DND-41 (cell line): ENCODE data around the gene CKLF.

Experiments
- ATAC-seq: fragments of 200-7000 bp; cut with Tn5 transposase; 3 replicates; pipeline ENCODE4 v1.9.1; 2021; ENCODE audit warnings: low read depth; ENCODE audit not compliant: insufficient read depth
- DNase-seq: peaks from one replicate; pipeline ENCODE4 v3.0.0-alpha.2; 2020
- H2AFZ ChIP-seq: 2 replicates; pipeline ENCODE4 v1.6.0; 2012; ENCODE audit warnings: low read depth, low read length
- H3K27ac ChIP-seq: 2 replicates; pipeline ENCODE4 v1.5.1; 2012; ENCODE audit warnings: low read length, inconsistent platforms
- H3K27me3 ChIP-seq: fragments of 200-600 bp; sonication (generic); 2 replicates; pipeline ENCODE4 v1.6.0; 2012; ENCODE audit warnings: low read length, mild to moderate bottlenecking, inconsistent platforms; ENCODE audit not compliant: insufficient read depth, poor library complexity
- H3K36me3 ChIP-seq: 2 replicates; pipeline ENCODE4 v1.5.1; 2012; ENCODE audit warnings: low read length, inconsistent platforms; ENCODE audit not compliant: insufficient read depth
- H3K4me1 ChIP-seq: 2 replicates; pipeline ENCODE4 v1.5.1; 2012; ENCODE audit warnings: mild to moderate bottlenecking, low read length; ENCODE audit not compliant: insufficient read depth
- H3K4me2 ChIP-seq: 2 replicates; pipeline ENCODE4 v1.6.0; 2012; ENCODE audit warnings: mild to moderate bottlenecking, moderate library complexity, low read length, inconsistent platforms; ENCODE audit not compliant: insufficient read depth
- H3K4me3 ChIP-seq, 2 experiments: fragments of 200-600 bp in 1 of 2; shearing (Covaris generic) in 1 of 2; 2 replicates each; pipeline ENCODE4 v1.5.1; 2012 to 2016; ENCODE audit warnings: inconsistent platforms in 2 of 2, low read length in 2 of 2, mild to moderate bottlenecking in 2 of 2, low read depth in 1 of 2, moderate library complexity in 1 of 2
- H3K79me2 ChIP-seq: 2 replicates; pipeline ENCODE4 v1.6.0; 2012; ENCODE audit warnings: low read length, inconsistent platforms; ENCODE audit not compliant: insufficient read depth
- H3K9ac ChIP-seq: 2 replicates; pipeline ENCODE4 v1.6.0; 2012; ENCODE audit warnings: low read depth, mild to moderate bottlenecking, inconsistent platforms, low read length, moderate library complexity
- H3K9me3 ChIP-seq: 2 replicates; pipeline ENCODE4 v1.5.1; 2012; ENCODE audit warnings: low read length, moderate library complexity, mild to moderate bottlenecking, inconsistent platforms; ENCODE audit not compliant: insufficient read depth, severe bottlenecking
- H4K20me1 ChIP-seq: 2 replicates; pipeline ENCODE4 v1.6.0; 2012; ENCODE audit warnings: low read length; ENCODE audit not compliant: insufficient read depth
- EZH2 ChIP-seq: IDR thresholded peaks from 3 replicates; pipeline ENCODE4 v1.6.1; 2012; ENCODE audit warnings: borderline replicate concordance, low read depth, mild to moderate bottlenecking, moderate library complexity, low read length, inconsistent platforms; ENCODE audit not compliant: severe bottlenecking
- TF ChIP-seq, protein P1 (sequence below): IDR thresholded peaks from 2 replicates; pipeline ENCODE4 v1.5.1; 2012; ENCODE audit warnings: borderline replicate concordance, low read length, moderate library complexity, mild to moderate bottlenecking; ENCODE audit not compliant: poor library complexity, severe bottlenecking; ENCODE audit errors: extremely low read depth

CKLF gene

DNA sequence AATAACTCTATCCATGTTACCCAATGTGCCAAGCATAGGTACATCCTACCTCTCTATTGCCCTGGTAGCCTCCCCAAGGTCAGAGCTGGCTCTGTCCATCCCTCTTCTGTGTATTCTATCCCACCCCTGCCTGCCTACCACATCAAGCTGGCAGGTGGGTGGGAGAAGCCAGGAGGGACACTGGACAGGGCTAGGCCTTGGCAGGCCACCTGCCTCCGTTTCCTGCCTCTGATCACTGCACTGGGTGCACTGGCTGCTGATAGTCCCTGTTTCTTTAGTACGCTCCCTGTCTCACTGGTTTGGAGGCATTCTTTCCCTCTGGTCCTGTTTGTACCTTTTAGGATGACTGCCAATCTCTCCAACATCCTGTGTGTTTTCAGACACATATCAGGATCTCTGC is 15.1 kb upstream of the CKLF start:
- no peaks in the 10 kb centered on the region for H3K79me2 ChIP-seq
- no peak overlapping the region for H3K27ac ChIP-seq

GRCh38 chr16:66538910-66539309 is 13.5 kb upstream of the CKLF start:
- no peak for ATAC-seq
- H3K79me2 ChIP-seq = no peaks in the 10 kb centered on the region

More for the DNA sequence above, 15.1 kb upstream of the CKLF start:
- no peaks in the 10 kb centered on the region for H3K27me3 ChIP-seq
- peaks cover 4% of the 10 kb centered on the region; the same call in 1 of the 2 replicates for H3K36me3 ChIP-seq
- DNase-seq = no peak
- ATAC-seq = no peak
- no peaks in the 10 kb centered on the region for H4K20me1 ChIP-seq
- H3K4me1 ChIP-seq = peaks cover 24% of the 10 kb centered on the region
- no peak overlapping the region for H3K4me2 ChIP-seq
- no peak overlapping the region for H3K4me3 ChIP-seq
- H3K9ac ChIP-seq = no peak overlapping the region
- no peaks in the 10 kb centered on the region for H3K9me3 ChIP-seq
- H2AFZ ChIP-seq = no peak overlapping the region
- TF ChIP-seq, protein P1, sequence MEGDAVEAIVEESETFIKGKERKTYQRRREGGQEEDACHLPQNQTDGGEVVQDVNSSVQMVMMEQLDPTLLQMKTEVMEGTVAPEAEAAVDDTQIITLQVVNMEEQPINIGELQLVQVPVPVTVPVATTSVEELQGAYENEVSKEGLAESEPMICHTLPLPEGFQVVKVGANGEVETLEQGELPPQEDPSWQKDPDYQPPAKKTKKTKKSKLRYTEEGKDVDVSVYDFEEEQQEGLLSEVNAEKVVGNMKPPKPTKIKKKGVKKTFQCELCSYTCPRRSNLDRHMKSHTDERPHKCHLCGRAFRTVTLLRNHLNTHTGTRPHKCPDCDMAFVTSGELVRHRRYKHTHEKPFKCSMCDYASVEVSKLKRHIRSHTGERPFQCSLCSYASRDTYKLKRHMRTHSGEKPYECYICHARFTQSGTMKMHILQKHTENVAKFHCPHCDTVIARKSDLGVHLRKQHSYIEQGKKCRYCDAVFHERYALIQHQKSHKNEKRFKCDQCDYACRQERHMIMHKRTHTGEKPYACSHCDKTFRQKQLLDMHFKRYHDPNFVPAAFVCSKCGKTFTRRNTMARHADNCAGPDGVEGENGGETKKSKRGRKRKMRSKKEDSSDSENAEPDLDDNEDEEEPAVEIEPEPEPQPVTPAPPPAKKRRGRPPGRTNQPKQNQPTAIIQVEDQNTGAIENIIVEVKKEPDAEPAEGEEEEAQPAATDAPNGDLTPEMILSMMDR = no peak
- TF ChIP-seq EZH2 = no peak

DNA sequence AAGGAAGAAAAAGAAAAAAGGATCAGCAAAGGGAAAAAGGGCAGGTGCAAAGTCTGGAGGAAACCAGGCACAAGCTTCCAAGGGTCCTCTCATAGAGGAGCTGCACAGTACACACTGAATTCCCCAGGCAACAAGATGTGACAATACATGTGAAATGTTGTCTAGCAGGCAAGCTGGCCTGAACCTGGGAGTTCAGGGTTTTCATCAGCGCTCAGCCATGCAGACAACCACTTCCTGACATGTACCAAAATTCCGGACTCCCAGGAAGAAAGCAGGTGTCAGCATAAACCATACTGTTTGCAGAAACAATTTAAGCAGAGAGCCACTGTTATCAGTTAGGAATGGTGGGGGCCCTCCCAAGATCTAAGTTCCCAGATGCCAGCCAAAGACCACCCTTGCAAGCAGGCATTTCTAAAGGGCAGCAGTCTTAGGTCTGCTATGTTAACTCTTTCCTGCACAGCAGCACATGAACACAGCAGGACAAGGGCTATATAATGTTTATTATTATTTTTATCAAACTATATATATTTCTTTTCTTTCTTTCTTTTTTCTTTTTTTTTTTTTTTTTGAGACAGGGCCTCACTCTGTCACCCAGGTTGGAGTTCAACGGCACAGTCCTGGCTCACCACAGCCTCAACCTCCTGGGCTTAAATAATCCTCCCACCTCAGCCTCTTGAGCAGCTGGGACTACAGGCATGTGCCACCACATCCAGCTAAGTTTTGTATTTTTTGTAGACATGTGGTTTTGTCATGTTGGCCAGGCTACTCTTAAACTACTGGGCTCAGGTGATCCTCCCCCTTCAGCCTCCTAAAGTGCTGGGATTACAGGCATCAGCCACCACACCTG is 12.5 kb upstream of the CKLF start:
- ATAC-seq = peak; percentile 79
- TF ChIP-seq, protein P1 = no peak
- TF ChIP-seq EZH2 = no peak
- DNase-seq = peak; percentile 58
- Histone ChIP-seq H3K27me3 (no peaks in the 10 kb centered on the region), H3K36me3 (peaks cover 4% of the 10 kb centered on the region), H3K79me2 (no peaks in the 10 kb centered on the region), H4K20me1 (no peaks in the 10 kb centered on the region), H3K27ac (peak overlapping the region; percentile 82), H2AFZ (no peak overlapping the region), H3K4me3 (no peak overlapping the region), H3K4me2 (peak overlapping the region; percentile 37; the same call in 1 of the 2 replicates), H3K9me3 (no peaks in the 10 kb centered on the region), H3K9ac (peak overlapping the region; percentile 25; the same call in 1 of the 2 replicates), H3K4me1 (peaks cover 24% of the 10 kb centered on the region)

More at GRCh38 chr16:66538910-66539309, 13.5 kb upstream of the CKLF start:
- TF ChIP-seq, protein P1 = no peak
- TF ChIP-seq EZH2 = no peak
- Histone ChIP-seq H3K4me3 (no peak overlapping the region), H4K20me1 (no peaks in the 10 kb centered on the region), H3K27ac (peak overlapping the region; percentile 53), H3K27me3 (no peaks in the 10 kb centered on the region), H3K9ac (peak overlapping the region; percentile 25; the same call in 1 of the 2 replicates), H3K9me3 (no peaks in the 10 kb centered on the region), H3K4me2 (no peak overlapping the region), H2AFZ (no peak overlapping the region), H3K36me3 (peaks cover 4% of the 10 kb centered on the region; the same call in 1 of the 2 replicates), H3K4me1 (peaks cover 24% of the 10 kb centered on the region)
- DNase-seq = no peak
